DMS53 treated with DMSO at 0.1 percent for 48 hours (cell line): ENCODE results near the gene EDAR.
A peak's percentile ranks its signal among the peaks of the same experiment; 100 is the strongest.

Experiments
- DNase-seq: peaks from one replicate; lab custom pipeline; 2025; ENCODE audit not compliant: unreplicated experiment; lab: John Stamatoyannopoulos, UW

The EDAR gene

DNA sequence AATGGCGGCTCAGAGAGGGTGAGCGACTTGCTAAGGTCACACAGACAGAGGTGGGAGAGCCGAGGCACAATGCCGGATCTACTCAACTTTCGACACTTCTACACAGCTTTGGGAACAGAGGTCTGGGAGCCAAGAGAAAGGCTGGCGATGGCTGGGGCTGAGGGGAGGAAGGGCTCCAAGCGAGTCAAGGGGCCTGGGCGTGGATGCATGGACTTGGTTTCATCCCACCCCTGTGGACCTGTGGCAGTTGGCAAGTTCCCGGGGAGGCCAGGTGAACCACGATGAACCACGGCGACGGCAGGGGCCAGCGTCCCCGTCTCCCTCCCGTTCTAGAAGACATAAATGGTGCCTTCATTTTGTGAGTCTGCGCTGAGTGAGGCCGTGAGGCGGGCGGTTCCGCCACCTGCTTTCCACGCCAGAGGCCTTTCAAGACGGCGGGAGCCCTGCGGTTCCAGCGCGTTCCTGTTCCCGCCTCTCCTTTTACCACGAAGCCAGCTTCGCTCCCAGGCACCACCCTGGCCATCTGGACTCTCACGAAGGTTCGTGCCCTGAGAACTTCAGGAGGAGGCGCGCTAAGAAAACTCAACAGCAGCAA lies 46.7 kb downstream of the EDAR start:
- DNase-seq: no peak

DNA sequence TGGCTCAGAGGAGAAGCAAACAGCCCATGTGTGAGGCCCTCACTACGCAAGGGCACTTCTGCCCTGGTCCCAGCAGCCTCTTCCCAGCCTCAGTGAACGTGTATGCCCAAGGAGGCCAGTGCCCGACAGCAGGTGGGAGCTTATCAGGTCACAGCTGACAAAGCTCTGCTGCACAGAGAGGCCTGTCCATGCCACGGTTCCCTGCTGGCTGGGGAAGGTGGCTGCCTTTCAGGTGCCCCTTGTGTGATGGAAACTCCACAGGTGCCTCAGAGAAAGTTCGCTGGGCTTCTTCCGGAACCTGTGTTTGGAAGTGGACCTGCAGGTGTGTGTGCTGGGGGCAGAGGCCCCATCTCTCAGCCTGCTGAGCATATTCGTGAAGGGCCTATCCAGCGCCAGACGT lies 47.3 kb downstream of the EDAR start:
- DNase-seq: no peak

DNA sequence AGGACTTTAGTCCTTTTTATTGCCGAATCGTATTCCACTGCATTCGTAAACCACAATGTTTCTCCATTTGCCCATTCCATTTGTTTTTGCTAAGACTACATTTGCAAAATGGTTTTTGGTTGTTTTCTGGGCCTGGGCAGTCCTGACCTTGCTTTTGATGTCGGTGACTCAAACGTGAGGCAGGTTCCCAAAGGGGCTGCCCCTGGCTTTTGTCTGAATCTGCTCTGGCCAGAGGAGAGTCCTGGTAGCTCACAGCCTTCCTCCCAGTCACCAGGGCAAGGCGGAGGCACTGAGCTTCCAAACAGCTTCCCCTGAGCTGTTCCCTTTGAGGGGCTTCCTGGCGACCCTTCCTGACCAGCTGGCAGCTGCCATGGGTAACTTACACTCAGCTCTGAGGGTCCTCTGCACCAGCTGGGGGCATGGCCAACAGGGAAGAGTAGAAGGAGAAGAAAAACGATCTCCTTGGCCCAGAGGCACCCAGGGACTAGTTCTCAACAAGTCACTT lies 47.8 kb downstream of the EDAR start:
- no peak for DNase-seq

DNA sequence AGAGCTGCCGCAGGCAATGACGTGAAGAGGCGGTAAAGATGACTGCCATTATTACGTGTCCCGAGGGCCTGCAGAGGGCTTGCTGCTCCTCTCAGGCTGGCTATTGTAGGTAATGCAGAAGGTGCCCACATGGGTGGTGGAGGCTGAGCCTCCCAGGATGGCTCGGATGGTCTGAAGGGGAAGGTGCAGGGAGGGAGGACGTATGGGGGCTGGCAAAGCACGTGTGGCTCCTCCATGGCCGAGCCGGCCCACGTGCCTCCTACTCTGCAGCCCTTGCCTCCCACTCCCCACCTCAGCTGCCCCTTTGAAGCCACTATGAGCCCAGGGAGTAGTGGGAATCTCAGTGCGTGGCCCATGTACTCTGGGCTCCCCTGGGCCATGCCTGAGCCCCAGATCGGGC lies 48.9 kb downstream of the EDAR start:
- no peak for DNase-seq

DNA sequence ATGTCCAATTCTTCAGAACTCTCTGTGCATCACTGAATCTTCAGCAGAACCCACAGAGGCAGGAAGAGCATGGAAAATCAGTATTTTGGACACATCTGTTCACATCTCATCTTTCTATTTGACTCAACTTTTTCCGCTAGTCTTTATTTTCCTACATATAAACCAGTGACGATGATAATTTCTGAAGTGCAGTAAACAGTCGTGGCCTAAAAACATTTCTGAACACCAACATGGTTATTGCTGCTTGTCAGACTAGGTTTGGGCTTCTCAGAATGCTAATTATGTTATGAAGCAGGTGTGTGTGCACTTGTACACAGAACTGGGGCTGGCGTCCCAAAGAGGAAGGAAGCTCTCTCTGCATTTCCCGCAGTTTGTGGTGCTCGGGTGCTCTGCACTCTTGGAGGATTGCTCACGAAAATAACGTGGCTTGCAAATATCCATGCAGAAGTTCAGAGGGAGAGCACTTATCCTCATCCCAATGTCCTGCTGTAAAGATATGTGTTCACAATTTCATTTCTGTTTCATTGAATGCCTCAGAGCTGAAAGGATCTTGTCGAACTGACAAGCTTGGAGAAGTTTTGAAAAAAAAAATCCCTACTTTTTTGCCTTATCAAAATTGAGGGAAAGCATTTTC lies 50.8 kb downstream of the EDAR start:
- DNase-seq: no peak

DNA sequence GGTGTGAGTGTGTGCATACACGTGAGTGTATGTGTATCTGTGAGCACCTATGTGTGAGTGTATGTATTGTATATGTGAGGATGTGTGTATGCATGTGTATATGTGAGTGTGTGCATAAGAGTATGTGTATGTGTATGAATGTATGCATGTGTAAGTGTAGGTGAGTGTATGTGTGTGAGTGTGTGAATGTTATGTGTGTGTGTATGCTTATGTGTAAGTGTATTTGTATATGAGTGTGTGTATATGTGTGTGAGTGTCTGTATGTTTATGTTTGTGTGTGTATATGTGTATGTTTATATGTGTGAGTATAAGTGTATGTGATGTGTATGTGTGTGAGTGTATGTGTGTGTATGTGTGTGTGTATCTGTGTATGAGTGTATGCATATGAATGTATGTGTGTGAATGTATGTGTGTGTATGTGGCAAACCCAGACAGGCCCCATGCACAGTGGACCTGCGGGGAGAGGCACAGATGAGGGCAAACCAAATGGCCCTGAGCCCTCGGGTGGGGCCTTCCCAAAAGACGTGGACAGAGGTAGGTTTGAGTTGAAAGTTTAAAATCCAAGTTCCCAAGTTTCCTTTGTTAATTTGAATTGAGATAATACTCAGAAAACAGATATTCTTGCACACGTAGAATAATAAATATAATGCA lies 51.5 kb downstream of the EDAR start:
- no peak for DNase-seq

DNA sequence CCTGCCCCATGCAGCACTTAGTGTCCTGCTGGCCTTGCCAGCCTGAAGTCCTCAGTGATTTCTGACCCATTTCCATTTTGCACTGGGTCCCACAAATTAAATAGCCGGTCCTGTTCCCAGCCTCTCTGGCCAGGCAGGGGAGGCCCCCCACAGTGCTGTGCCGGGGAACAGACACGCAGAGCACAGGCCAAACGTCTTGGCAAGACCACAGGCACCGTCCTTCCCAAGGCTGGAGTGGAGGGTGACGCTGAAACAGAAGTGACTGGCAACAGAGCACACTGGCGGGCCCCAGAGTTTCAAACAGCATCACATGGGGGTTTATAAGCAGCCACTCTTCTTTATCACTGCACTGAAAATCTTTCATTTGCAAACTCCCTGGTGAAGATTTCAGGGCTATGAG lies 52.2 kb downstream of the EDAR start:
- no peak for DNase-seq

DNA sequence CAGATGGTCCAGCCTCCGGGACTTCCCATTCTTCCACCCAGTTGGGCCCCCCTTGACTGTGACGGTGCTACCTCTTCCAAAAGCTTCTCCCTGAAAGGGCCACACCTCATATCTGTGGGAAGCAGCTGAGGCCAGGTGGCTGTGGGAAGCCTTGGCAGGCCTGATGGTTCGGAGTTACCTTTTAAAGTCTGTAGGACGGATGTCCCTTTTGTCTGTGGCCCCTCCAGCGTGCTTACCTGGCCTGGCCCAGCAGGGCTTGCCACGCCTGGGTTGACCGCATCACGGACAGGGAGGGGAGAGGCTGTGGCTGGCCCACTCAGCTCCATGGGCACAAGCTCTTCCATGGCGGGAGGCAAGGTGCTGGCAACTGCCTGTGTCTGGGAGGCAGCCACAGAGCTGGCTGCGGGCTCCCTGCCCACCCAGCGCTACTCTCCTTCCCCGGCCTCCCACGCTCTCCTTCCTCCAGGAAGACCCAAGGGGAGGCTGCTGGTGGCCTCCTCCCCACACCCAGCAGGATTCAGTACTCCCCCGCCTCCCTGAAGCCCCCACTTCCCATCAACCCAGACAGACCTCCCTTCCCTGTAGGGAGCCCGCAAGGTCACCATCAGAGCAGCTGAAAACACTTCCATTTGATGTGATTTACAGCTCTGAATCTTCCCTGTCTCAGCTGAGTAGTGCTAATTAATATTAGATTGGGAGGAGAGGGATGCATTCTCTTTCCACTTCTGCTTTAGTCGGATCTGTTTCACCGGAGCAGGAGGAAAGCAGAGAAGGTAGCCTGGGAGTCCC lies 52.8 kb downstream of the EDAR start:
- DNase-seq: no peak

DNA sequence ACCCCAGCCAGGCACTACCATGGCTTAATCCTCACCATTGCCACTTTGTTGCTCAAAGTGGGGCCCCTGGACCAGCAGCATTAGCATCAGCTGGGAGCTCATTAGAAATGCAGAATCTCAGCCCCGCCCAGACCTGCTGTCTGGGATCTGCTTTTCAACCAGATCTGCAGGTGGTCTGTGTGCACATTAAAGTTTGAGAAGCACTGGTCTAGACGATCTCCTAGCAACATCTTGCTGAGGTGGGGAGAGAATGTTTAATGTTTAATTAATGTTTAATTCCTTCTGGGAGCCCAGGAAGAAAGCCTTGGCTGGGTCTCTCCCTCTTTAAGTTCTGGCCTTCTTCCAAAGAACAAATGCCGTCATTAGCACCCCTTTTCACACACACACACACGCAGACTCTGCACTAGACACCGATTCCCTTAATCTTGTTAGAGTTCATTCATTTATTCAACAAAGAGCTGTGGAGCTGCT lies 53.7 kb downstream of the EDAR start:
- DNase-seq: no peak

DNA sequence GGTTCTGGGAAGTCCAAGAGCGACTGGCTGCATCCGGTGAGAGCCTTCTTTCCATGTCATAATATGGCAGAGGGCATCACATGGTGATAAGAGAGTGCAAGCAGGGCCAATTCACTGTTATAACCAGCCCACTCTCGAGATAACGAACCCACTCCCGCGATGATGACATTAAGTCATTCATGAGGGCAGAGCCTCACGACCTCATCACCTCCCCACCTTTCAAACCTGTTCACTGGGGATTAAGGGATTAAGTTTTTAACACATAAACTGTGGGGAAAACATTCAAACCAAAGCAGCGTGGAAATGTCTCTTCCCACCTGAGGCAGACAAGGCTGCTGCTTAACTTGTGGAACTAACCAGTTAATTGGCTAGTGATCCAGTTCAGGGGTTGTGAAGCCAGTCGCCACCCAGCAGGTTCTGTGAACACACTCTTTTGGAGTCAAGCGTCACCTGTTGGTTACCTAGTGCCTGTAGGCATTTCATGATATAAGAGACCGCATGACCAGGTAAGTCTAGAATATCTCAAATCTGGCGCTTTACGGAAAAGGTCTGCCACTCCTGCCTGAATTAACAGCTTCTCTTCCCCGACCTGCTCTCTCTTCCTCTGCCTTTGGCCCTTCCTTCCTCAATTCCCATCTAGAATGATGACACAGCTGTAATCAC lies 54.3 kb downstream of the EDAR start:
- DNase-seq: no peak

DNA sequence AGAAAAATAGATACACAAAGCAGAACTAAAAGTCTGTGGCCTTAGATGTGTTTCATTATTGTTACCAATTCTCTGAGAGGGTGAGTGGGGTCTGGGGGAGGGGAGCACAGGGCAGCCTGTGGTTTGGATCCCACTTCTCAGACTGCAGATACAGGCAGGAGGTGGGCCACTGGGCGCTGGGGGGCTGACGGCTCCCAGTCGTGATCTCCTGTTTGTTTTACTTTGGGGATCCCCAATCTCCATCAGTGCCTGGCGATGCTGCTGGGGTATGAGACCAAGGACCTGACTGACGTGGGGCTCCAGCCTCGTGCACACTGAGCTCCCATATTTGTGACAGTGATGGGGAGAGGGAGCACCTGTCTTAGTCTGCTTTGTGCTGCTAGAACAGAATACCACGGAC lies 54.9 kb downstream of the EDAR start:
- DNase-seq: no peak

DNA sequence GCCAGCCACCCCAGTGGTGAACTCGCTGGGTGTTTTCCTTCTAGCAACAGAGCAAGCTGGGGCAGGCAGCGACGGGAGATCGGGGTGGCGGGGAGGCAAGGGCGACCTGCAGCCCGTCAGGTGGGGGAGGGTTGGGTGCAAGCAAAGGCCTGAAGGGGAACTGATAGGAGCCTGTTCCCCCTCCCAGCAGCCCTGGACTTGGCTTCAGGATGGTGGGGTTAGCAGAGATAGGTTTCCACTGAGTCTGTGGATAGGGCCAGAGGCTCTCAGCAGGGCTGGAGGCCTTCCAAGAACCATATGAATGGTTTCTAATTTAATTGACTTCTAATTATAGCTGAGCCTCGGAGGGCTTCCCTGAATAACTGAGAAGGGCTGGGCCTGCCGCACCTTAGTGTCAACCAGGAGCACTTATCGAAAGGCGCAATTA lies 55.3 kb downstream of the EDAR start:
- DNase-seq: no peak

DNA sequence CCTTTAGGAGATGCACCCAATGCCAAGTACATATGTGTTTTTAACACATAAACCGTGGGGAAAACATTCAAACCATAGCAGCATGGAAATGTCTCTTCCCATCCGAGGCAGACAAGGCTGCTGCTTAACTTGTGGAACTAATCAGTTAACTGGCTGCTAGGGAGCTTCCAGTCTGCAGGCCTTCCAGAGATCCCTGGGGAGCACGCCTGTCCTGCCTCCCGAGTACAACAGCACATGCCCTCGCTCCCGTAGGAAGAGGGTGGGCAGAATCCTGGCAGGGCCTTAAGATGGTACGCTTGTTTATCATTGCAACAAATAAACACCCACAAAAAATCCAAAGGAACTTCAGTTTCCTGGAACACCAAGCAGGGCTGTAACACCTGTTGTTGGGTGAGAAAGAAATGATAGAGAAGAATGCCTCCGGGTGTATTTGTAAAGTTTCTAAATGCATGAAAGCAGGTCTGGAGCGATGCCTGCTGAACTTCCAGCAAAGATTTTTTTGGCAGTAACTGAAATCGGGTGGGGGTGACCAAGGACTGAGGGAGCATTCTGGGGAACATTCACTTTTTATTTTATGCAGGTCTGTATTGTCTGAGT lies 56.2 kb downstream of the EDAR start:
- no peak for DNase-seq

DNA sequence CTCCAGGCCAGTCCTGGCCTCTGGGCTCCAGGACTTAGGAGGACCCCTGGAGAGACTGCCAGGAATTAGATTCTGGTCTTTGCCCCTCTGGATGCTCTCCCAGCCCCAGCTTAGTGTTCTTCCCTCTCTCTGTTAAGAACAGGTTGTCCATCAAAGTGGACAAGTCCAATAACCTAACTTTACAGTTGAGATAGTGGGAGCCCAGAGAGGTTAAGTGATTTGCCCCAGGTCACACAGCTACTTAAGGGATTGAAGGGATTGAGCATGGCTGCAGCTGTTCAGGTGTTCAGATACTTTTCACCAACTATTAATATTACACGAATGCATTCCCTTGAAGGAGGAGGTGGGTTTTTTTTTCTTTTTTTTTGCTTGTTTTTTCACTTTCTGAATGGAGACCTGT lies 57.6 kb downstream of the EDAR start:
- DNase-seq: no peak

DNA sequence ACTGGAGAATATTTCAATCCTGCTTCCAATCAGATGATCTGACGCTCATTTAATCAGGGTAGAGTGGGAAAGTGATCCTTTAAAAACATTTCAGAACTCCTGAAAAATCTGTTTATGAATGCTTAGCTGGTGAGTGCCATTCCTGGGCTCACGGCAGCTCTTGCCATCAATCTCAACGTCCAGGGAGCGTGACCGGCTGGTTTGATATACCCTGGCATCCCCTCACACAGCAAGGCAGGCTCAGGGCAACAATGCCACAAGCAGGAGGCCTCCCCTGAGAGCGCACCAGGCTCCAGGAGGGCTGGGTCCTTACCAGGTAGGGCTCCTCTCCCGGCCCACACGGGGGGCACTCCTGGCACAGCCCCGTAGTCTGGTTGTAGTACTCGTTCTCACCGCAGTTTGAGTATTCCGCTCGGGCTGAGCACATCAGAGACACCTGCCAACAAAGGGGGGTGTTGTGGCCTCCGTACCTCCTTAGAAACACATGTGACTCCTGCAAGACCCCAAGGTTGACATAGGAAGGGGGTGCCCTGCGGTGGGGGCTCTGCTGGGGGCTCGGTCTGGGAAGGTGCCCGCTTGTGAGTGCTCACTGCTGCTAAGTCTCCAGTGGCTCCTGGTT lies 59.1 kb downstream of the EDAR start:
- DNase-seq: no peak

DNA sequence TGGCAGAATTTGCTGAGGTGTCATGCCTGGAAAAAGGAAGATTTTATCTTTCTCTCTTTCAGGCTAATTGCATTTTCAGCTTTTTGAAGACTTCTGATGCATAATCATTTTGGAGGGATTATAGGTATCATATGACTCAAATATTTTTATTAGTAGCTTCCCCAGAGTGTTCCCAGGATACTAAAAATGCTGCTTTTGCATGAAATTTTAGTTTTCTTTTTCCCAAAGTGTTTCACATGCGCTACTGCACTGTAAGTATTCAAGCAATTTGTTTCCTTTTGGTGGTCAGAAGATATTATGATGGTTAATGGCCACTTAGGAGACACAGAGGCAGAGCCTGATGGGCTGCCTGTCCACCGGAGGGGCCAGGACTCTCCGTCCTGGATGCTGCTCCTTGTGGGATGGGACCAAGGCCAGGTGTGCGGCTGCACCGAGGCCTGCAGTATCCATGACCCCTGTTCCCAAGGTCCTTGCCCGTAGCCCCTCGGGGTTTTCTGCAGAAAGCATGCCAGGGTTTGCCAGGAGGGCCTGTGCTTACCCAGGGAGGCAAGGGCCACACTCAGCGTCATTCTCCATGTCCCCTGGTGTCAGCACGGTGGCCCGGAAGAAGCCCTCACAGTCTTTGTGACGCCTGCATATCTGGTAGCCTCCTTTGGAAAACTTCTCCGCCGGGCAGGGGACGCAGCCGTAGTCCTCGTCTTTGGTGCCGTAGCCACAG lies 60.2 kb downstream of the EDAR start:
- no peak for DNase-seq

DNA sequence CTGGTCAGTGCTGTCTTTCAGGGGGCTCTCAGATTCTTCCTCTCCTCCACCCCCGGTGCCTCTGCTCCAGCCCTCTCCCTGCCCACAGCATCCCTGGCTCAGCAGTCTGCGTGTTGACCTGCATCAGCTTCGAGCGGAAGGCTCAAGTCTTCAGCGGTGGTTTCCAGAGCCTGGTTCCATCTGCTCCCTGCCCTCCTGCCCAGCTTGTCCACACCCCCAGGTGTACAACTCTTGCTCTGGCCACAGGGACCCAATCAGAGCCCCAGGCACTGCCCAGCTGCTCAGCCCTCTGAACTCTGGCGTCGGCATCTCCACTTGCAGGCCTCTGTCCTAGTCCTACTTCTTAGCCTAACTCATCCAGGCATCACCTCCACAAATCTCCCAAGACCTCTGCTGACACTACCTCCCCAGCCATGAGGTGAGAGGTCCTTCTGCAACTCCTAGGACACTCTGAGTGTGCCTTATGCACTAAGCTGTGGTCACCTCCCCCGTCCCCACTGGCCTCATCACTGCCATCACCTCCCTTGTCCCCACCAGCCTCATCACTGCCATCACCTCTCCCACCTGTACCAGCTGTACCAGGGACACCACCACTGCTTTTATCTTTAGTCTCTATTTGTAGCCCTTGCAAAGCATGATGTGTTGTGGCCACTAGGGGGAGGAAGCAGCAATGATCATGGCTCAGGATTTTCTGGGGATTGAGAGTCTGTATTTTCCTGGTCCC lies 60.9 kb downstream of the EDAR start:
- peak; percentile 78 for DNase-seq

DNA sequence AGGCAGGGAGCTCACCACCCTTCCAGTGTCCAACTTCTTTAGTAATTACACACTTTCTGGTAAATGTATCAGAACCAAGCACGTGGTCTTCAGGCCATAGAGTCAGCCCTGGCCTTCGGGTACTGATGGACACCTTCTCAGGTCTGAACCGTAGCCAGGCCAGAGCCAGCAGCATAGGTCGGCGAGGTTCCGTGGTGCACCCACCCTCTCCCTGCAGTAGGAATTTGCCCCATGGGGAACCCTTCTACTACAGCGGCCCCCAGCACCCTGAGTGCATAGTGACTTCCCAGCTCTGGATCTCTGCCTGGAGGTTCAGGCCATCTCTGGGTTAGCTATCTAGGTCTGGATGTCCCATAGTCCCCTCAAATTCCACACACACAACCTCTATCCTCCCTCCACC lies 61.6 kb downstream of the EDAR start:
- no peak for DNase-seq
